Measurements from ENCODE around the gene LUC7L2. TPM values are rescaled to one million over a fixed set of nuclear protein-coding genes. Genes with fewer than 3 reads are reported as not detected.
A peak's percentile ranks its signal among the peaks of the same experiment; 100 is the strongest.

LUC7L2 gene
- total and polyA plus RNA-seq, 9 of the 15 experiments (the other 6 are each of a cell fraction or from before 2014, with no cell fraction given) = 56.1 to 207 (median 141) TPM

DNA sequence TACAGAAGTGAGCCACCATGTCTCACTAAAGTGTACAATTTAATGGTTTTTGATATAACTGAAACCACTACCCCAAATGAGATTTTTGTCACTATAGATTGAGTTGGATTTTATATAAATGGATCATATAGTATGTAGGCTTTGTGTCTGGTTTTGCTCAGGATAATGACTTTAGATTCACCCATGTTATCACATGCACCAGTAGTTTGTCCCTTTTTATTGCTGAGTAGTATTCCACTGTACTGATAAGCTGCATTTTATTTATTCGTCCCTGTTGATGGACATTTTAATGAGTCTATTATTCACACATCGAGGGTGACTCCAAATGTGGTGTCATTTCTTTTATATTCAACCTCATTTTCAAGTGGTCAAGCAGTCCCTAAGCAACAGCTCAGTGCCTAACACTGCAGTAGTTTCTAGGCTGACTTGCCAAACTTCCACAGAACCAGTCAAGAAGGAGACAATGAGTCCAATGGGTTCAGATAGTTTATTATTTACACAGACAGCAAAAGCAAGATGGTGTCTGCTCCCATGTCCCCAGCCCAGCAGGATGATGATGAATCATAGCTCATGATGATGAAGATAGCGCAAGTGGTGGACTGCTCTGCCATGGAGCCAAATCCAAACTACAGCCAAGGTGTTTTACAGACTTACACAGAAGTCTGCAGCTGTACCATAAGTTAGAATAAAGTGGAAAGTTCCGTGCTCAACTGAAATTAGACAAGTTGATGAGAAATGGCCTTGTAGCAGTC lies 25.1 kb upstream of the LUC7L2 start:
- POLR2A ChIA-PET = interaction anchor here (1.0 kb wide), 1 partner anchor 13 kb away, joined by 5 read pairs; no protein-coding TSS in a partner anchor
- H3K9ac ChIP-seq (ENCODE audit: insufficient read depth in 1 of 2, low read depth in 2 of 2, low read length in 2 of 2) = no peak overlapping the region
- BruUV-seq (replicated peaks) = no TSS peak
- TF ChIP-seq, protein P1, sequence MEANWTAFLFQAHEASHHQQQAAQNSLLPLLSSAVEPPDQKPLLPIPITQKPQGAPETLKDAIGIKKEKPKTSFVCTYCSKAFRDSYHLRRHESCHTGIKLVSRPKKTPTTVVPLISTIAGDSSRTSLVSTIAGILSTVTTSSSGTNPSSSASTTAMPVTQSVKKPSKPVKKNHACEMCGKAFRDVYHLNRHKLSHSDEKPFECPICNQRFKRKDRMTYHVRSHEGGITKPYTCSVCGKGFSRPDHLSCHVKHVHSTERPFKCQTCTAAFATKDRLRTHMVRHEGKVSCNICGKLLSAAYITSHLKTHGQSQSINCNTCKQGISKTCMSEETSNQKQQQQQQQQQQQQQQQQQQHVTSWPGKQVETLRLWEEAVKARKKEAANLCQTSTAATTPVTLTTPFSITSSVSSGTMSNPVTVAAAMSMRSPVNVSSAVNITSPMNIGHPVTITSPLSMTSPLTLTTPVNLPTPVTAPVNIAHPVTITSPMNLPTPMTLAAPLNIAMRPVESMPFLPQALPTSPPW (CRISPR knock-in tag; IDR thresholded peaks at IDR 0.05) = 0 out of 2 replicates have a peak, but pooled peaks have one; percentile 15
- TF ChIP-seq MAFF (IDR thresholded peaks at IDR 0.05; ENCODE audit: low read length) (no peak), YY1 (IDR thresholded peaks at IDR 0.05; ENCODE audit: borderline replicate concordance in 1 of 3, control insufficient read depth in 1 of 3, extremely low read depth in 1 of 3, insufficient read depth in 3 of 3, insufficient read length in 1 of 3, insufficient replicate concordance in 2 of 3, low read depth in 1 of 3, low read length in 2 of 3) (peak in 1 of 3 experiments; percentile 80), SREBF2 (CRISPR knock-in tag; IDR thresholded peaks at IDR 0.05) (no peak), FOSL1 (tag; conservative IDR thresholded peaks at IDR 0.05) (peak; percentile 93), MEIS2 (IDR thresholded peaks at IDR 0.05; ENCODE audit: partially characterized antibody) (peak; percentile 47), HCFC1 (IDR thresholded peaks at IDR 0.05; ENCODE audit: low read depth, low read length) (no peak), NFE2 (IDR thresholded peaks at IDR 0.05; ENCODE audit: low read depth) (peak; percentile 39; the same call in 1 of the 2 replicates), SIN3A (IDR thresholded peaks at IDR 0.05; ENCODE audit: borderline replicate concordance in 2 of 2, control insufficient read depth in 1 of 2, low read depth in 2 of 2, low read length in 2 of 2) (no peak), ZNF316 (IDR thresholded peaks at IDR 0.05) (peak; percentile 20; the same call in 1 of the 2 replicates), ZNF146 (CRISPR knock-in tag; IDR thresholded peaks at IDR 0.05; ENCODE audit: unreplicated experiment) (peak; percentile 85)
- TF ChIP-seq, protein P2, sequence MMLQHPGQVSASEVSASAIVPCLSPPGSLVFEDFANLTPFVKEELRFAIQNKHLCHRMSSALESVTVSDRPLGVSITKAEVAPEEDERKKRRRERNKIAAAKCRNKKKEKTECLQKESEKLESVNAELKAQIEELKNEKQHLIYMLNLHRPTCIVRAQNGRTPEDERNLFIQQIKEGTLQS (IDR thresholded peaks at IDR 0.05) = peak; percentile 77
- TF ChIP-seq, protein P2 (CRISPR knock-in tag; conservative IDR thresholded peaks at IDR 0.05) = 0 out of 2 replicates have a peak, but pooled peaks have one; percentile 20
- TF ChIP-seq, protein P3, sequence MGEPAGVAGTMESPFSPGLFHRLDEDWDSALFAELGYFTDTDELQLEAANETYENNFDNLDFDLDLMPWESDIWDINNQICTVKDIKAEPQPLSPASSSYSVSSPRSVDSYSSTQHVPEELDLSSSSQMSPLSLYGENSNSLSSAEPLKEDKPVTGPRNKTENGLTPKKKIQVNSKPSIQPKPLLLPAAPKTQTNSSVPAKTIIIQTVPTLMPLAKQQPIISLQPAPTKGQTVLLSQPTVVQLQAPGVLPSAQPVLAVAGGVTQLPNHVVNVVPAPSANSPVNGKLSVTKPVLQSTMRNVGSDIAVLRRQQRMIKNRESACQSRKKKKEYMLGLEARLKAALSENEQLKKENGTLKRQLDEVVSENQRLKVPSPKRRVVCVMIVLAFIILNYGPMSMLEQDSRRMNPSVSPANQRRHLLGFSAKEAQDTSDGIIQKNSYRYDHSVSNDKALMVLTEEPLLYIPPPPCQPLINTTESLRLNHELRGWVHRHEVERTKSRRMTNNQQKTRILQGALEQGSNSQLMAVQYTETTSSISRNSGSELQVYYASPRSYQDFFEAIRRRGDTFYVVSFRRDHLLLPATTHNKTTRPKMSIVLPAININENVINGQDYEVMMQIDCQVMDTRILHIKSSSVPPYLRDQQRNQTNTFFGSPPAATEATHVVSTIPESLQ (CRISPR knock-in tag; IDR thresholded peaks at IDR 0.05) = no peak
- TF ChIP-seq, protein P4, sequence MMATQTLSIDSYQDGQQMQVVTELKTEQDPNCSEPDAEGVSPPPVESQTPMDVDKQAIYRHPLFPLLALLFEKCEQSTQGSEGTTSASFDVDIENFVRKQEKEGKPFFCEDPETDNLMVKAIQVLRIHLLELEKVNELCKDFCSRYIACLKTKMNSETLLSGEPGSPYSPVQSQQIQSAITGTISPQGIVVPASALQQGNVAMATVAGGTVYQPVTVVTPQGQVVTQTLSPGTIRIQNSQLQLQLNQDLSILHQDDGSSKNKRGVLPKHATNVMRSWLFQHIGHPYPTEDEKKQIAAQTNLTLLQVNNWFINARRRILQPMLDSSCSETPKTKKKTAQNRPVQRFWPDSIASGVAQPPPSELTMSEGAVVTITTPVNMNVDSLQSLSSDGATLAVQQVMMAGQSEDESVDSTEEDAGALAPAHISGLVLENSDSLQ (IDR thresholded peaks at IDR 0.05) = 0 out of 2 replicates have a peak, but pooled peaks have one; percentile 19

More for the DNA sequence above, 25.1 kb upstream of the LUC7L2 start:
- in situ Hi-C loops (cut with MboI) (no loop called here), intact Hi-C loops (cut with micrococcal nuclease) (no loop called here)
- Histone ChIP-seq H3K79me2 (ENCODE audit: control insufficient read depth, insufficient read depth, low read length) (no peaks in the 10 kb centered on the region), H3K27me3 (ENCODE audit: control insufficient read depth in 2 of 2, insufficient read depth in 2 of 2, low read length in 2 of 2) (no peaks in the 10 kb centered on the region), H2AFZ (ENCODE audit: low read depth, low read length) (peak overlapping the region; percentile 56), H3K36me3 (ENCODE audit: control insufficient read depth, insufficient read depth, low read length) (no peaks in the 10 kb centered on the region), H3K4me1 (replicated peaks in 1 of 2; ENCODE audit: control insufficient read depth in 2 of 2, insufficient read depth in 2 of 2, low read length in 2 of 2) (peaks cover 0 to 9% of the 10 kb centered on the region in 2 experiments; a peak in 4 of 5 replicates), H3K27ac (ENCODE audit: extremely low read depth, low read depth, low read length) (no peak overlapping the region), H4K20me1 (replicated peaks; ENCODE audit: control insufficient read depth, insufficient read depth, low read length) (no peaks in the 10 kb centered on the region), H3K9me3 (replicated peaks; ENCODE audit: control insufficient read depth, insufficient read depth, low read depth, low read length) (peaks cover 10% of the 10 kb centered on the region), H3K4me3 (no peak overlapping the region), H3K9me1 (ENCODE audit: control insufficient read depth, insufficient read depth, low read length) (no peaks in the 10 kb centered on the region), H3K4me2 (ENCODE audit: insufficient read depth, low read length) (no peak overlapping the region)
- WGBS (ENCODE audit: insufficient coverage, low coverage, missing lambda C conversion rate) = 18% methylated on average over 4 of the region's 4 CpGs
- CTCF ChIA-PET (ENCODE audit: low intra/inter-chr PET ratio) = no interaction called here
- DNase-seq (ENCODE audit: extremely low read depth in 1 of 4, low spot score in 3 of 4) = peak; percentile 48 to 62 (median 58)
- peak; percentile 59 for ATAC-seq
- FAIRE-seq = peak; percentile 11
